Germinal center (tissue), 1 donor: Measurements from ENCODE around the gene CSMD2.
"Not testable (repeated sequence)": the region's sequence is repeated elsewhere in the genome, so short reads cannot be mapped to it uniquely, and the experiment has no call there.

Source experiments
- DNase-seq: peaks from one replicate; pipeline ENCODE4 v3.0.0; 2012; ENCODE audit warnings: mixed read lengths, low spot score

CSMD2 gene

GRCh38 chr1:34052565-34052964, 112.5 kb downstream of the CSMD2 start:
- DNase-seq = no peak

- DNase-seq = no peak
These were observed 114.1 kb downstream of the CSMD2 start for GRCh38 chr1:34050709-34051485.

- DNase-seq = no peak
These were observed 115.0 kb downstream of the CSMD2 start for GRCh38 chr1:34049994-34050393.

GRCh38 chr1:34049477-34049876, 115.6 kb downstream of the CSMD2 start:
- DNase-seq = no peak

GRCh38 chr1:34037856-34038255, 127.2 kb downstream of the CSMD2 start:
- no peak for DNase-seq

GRCh38 chr1:34037109-34037508, 127.9 kb downstream of the CSMD2 start:
- no peak for DNase-seq

GRCh38 chr1:34034036-34034435, 131.0 kb downstream of the CSMD2 start:
- DNase-seq = no peak

GRCh38 chr1:34029954-34030353, 135.1 kb downstream of the CSMD2 start:
- DNase-seq = no peak

- DNase-seq = no peak
These were observed 135.5 kb downstream of the CSMD2 start for GRCh38 chr1:34029515-34029914.

GRCh38 chr1:34028381-34029055, 136.5 kb downstream of the CSMD2 start:
- no peak for DNase-seq

GRCh38 chr1:34025675-34026074, 139.4 kb downstream of the CSMD2 start:
- no peak for DNase-seq

- no peak for DNase-seq
These were observed 140.5 kb downstream of the CSMD2 start for GRCh38 chr1:34024485-34024884.

GRCh38 chr1:34019741-34020552, 145.1 kb downstream of the CSMD2 start:
- DNase-seq = no peak

- DNase-seq = no peak
These were observed 146.7 kb downstream of the CSMD2 start for GRCh38 chr1:34018285-34018684.

GRCh38 chr1:34016281-34016680, 148.7 kb downstream of the CSMD2 start:
- not testable (repeated sequence) for DNase-seq

GRCh38 chr1:34013958-34014737, 150.9 kb downstream of the CSMD2 start:
- peak; percentile 76 for DNase-seq

GRCh38 chr1:34013136-34013535, 151.9 kb downstream of the CSMD2 start:
- DNase-seq = no peak

- DNase-seq = no peak
These were observed 155.6 kb downstream of the CSMD2 start for GRCh38 chr1:34009340-34009985.

- DNase-seq = no peak
These were observed 157.3 kb downstream of the CSMD2 start for GRCh38 chr1:34007760-34008159.

- no peak for DNase-seq
These were observed 159.7 kb downstream of the CSMD2 start for GRCh38 chr1:34005309-34005708.

GRCh38 chr1:34002810-34003209, 162.2 kb downstream of the CSMD2 start:
- peak; percentile 74 for DNase-seq
